Measurements from ENCODE around the gene GPR107.
A peak's percentile ranks its signal among the peaks of the same experiment; 100 is the strongest.

Gene GPR107

GRCh38 chr9:130041648-130042405 is 11.9 kb upstream of the GPR107 start:
- Mint-ChIP-seq H3K36me3 (peaks cover 33% of the 10 kb centered on the region), H3K27ac (peak overlapping the region; percentile 100), H3K4me3 (peak overlapping the region; percentile 95), H3K27me3 (no peaks in the 10 kb centered on the region), H3K4me1 (peaks cover 57% of the 10 kb centered on the region), H3K9me3 (no peaks in the 10 kb centered on the region)
- no peak for ATAC-seq

GRCh38 chr9:130042406-130042884 is 11.3 kb upstream of the GPR107 start:
- Mint-ChIP-seq H3K4me3 (peak overlapping the region; percentile 95), H3K27ac (peak overlapping the region; percentile 100), H3K9me3 (no peaks in the 10 kb centered on the region), H3K27me3 (no peaks in the 10 kb centered on the region), H3K36me3 (peaks cover 27% of the 10 kb centered on the region), H3K4me1 (peaks cover 51% of the 10 kb centered on the region)
- peak; percentile 39 for ATAC-seq

GRCh38 chr9:130042885-130043653 is 10.6 kb upstream of the GPR107 start, which contains the start of gene FNBP1:
Gene FNBP1, minus strand, starts transcription at chr9:130043189. Its CDS starts 214 bp downstream, at chr9:130042975.
- peak; percentile 77 for ATAC-seq
- peak within 1 kb of the TSS; percentile 95 for H3K4me3 Mint-ChIP-seq
- H3K27ac Mint-ChIP-seq = peak within 1 kb of the TSS; percentile 100
- H3K36me3 Mint-ChIP-seq = peaks cover 27% of the 10 kb centered on the region
- H3K27me3 Mint-ChIP-seq = no peaks in the 10 kb centered on the region
- H3K4me1 Mint-ChIP-seq = peaks cover 50% of the 10 kb centered on the region
- no peaks in the 10 kb centered on the region for H3K9me3 Mint-ChIP-seq

- peaks cover 27% of the 10 kb centered on the region for H3K36me3 Mint-ChIP-seq
- no peaks in the 10 kb centered on the region for H3K9me3 Mint-ChIP-seq
- H3K4me3 Mint-ChIP-seq = peak overlapping the region; percentile 95
- no peak for ATAC-seq
- H3K27ac Mint-ChIP-seq = peak overlapping the region; percentile 100
- H3K4me1 Mint-ChIP-seq = peaks cover 42% of the 10 kb centered on the region
- H3K27me3 Mint-ChIP-seq = no peaks in the 10 kb centered on the region
These were observed 9.8 kb upstream of the GPR107 start for GRCh38 chr9:130043654-130044623.

- H3K27ac Mint-ChIP-seq = peak overlapping the region; percentile 100
- no peaks in the 10 kb centered on the region for H3K27me3 Mint-ChIP-seq
- peaks cover 27% of the 10 kb centered on the region for H3K4me1 Mint-ChIP-seq
- peaks cover 15% of the 10 kb centered on the region for H3K36me3 Mint-ChIP-seq
- no peak overlapping the region for H3K4me3 Mint-ChIP-seq
- ATAC-seq = no peak
- no peaks in the 10 kb centered on the region for H3K9me3 Mint-ChIP-seq
These were observed 7.8 kb upstream of the GPR107 start for GRCh38 chr9:130045725-130046450.

- H3K4me3 Mint-ChIP-seq = no peak overlapping the region
- H3K4me1 Mint-ChIP-seq = peaks cover 28% of the 10 kb centered on the region
- no peaks in the 10 kb centered on the region for H3K27me3 Mint-ChIP-seq
- ATAC-seq = no peak
- H3K36me3 Mint-ChIP-seq = no peaks in the 10 kb centered on the region
- no peak overlapping the region for H3K27ac Mint-ChIP-seq
- H3K9me3 Mint-ChIP-seq = no peaks in the 10 kb centered on the region
These were observed 4.1 kb upstream of the GPR107 start for GRCh38 chr9:130049431-130050210.

- no peaks in the 10 kb centered on the region for H3K9me3 Mint-ChIP-seq
- ATAC-seq = no peak
- no peak overlapping the region for H3K4me3 Mint-ChIP-seq
- no peaks in the 10 kb centered on the region for H3K36me3 Mint-ChIP-seq
- H3K27me3 Mint-ChIP-seq = no peaks in the 10 kb centered on the region
- H3K4me1 Mint-ChIP-seq = peaks cover 27% of the 10 kb centered on the region
- H3K27ac Mint-ChIP-seq = no peak overlapping the region
These were observed 3.2 kb upstream of the GPR107 start for GRCh38 chr9:130050462-130050861.

GRCh38 chr9:130051855-130052254 is 1.9 kb upstream of the GPR107 start:
- no peaks in the 10 kb centered on the region for H3K36me3 Mint-ChIP-seq
- no peak overlapping the region for H3K4me3 Mint-ChIP-seq
- no peak for ATAC-seq
- no peaks in the 10 kb centered on the region for H3K27me3 Mint-ChIP-seq
- peaks cover 21% of the 10 kb centered on the region for H3K4me1 Mint-ChIP-seq
- H3K9me3 Mint-ChIP-seq = no peaks in the 10 kb centered on the region
- H3K27ac Mint-ChIP-seq = no peak overlapping the region

- Mint-ChIP-seq H3K27ac (peak overlapping the region; percentile 90), H3K9me3 (no peaks in the 10 kb centered on the region), H3K36me3 (peaks cover under 1% of the 10 kb centered on the region), H3K4me3 (peak overlapping the region; percentile 96), H3K27me3 (no peaks in the 10 kb centered on the region), H3K4me1 (peaks cover 21% of the 10 kb centered on the region)
- ATAC-seq = no peak
These were observed 600 bp upstream of the GPR107 start for GRCh38 chr9:130053109-130053503.

GRCh38 chr9:130054325-130054786 is 650 bp downstream of the GPR107 start:
- no peaks in the 10 kb centered on the region for H3K9me3 Mint-ChIP-seq
- H3K4me3 Mint-ChIP-seq = peak overlapping the region; percentile 96
- peak overlapping the region; percentile 90 for H3K27ac Mint-ChIP-seq
- ATAC-seq = no peak
- peaks cover 10% of the 10 kb centered on the region for H3K36me3 Mint-ChIP-seq
- H3K4me1 Mint-ChIP-seq = peaks cover 21% of the 10 kb centered on the region
- H3K27me3 Mint-ChIP-seq = no peaks in the 10 kb centered on the region

- Mint-ChIP-seq H3K36me3 (peaks cover 10% of the 10 kb centered on the region), H3K4me1 (peaks cover 21% of the 10 kb centered on the region), H3K4me3 (peak overlapping the region; percentile 96), H3K9me3 (no peaks in the 10 kb centered on the region), H3K27ac (peak overlapping the region; percentile 90), H3K27me3 (no peaks in the 10 kb centered on the region)
- no peak for ATAC-seq
These were observed 1.1 kb downstream of the GPR107 start for GRCh38 chr9:130054820-130055219.

GRCh38 chr9:130058154-130058553 is 4.4 kb downstream of the GPR107 start:
- Mint-ChIP-seq H3K4me3 (no peak overlapping the region), H3K4me1 (peaks cover 32% of the 10 kb centered on the region), H3K36me3 (peaks cover 17% of the 10 kb centered on the region), H3K9me3 (no peaks in the 10 kb centered on the region), H3K27ac (no peak overlapping the region), H3K27me3 (no peaks in the 10 kb centered on the region)
- ATAC-seq = no peak

GRCh38 chr9:130058887-130059286 is 5.2 kb downstream of the GPR107 start:
- H3K4me1 Mint-ChIP-seq = peaks cover 32% of the 10 kb centered on the region
- no peak overlapping the region for H3K4me3 Mint-ChIP-seq
- no peak for ATAC-seq
- no peaks in the 10 kb centered on the region for H3K9me3 Mint-ChIP-seq
- H3K27ac Mint-ChIP-seq = no peak overlapping the region
- no peaks in the 10 kb centered on the region for H3K27me3 Mint-ChIP-seq
- H3K36me3 Mint-ChIP-seq = peaks cover 17% of the 10 kb centered on the region

All from stimulated activated memory B cell treated with anti-CD40 and anti-IgM and Interleukin-4, amounts not matched to agents 10 μg/mL and 1 μg/mL and 100 μg/mL, for 72 hours (primary cell).